HepG2 (cell line): Measurements from ENCODE around the gene HSF2BP. TPM values are rescaled to one million over a fixed set of nuclear protein-coding genes. Genes with fewer than 3 reads are reported as not detected.

Experiments
- AGO2 ChIP-seq: fragments of 200-400 bp; formaldehyde crosslinking; optimal IDR thresholded peaks from 2 replicates; pipeline ENCODE3; 2017; ENCODE audit warnings: mild to moderate bottlenecking, low read depth, low read length, moderate library complexity
- BCL6 ChIP-seq: IDR thresholded peaks from 2 replicates; pipeline ENCODE4 v1.6.1; 2016; ENCODE audit warnings: missing genetic modification reagents, missing compliant biosample characterization
- FLYWCH1 ChIP-seq: sonication (generic); formaldehyde crosslinking; IDR thresholded peaks from 2 replicates; pipeline ENCODE4 v1.8.1; 2023; ENCODE audit warnings: mild to moderate bottlenecking, missing genetic modification reagents
- GATAD1 ChIP-seq: IDR thresholded peaks from 2 replicates; pipeline ENCODE4 v1.6.1; 2016; ENCODE audit warnings: missing genetic modification reagents, missing compliant biosample characterization
- KLF13 ChIP-seq: sonication (generic); formaldehyde crosslinking; IDR thresholded peaks from 2 replicates; pipeline ENCODE4 v1.4.0; 2020; ENCODE audit warnings: mild to moderate bottlenecking, missing genetic modification reagents
- ZFP90 ChIP-seq: sonication (generic); formaldehyde crosslinking; IDR thresholded peaks from 2 replicates; pipeline ENCODE4 v1.8.0; 2022; ENCODE audit warnings: missing genetic modification reagents, mild to moderate bottlenecking, inconsistent platforms, borderline replicate concordance
- ZFY ChIP-seq: sonication (generic); formaldehyde crosslinking; IDR thresholded peaks from 2 replicates; pipeline ENCODE4 v1.4.0; 2020; ENCODE audit warnings: missing genetic modification reagents
- ZFYVE20 ChIP-seq: sonication (generic); formaldehyde crosslinking; IDR thresholded peaks from 2 replicates; pipeline ENCODE4 v1.8.0; 2023; ENCODE audit warnings: low read depth, mild to moderate bottlenecking, moderate library complexity, missing genetic modification reagents, borderline replicate concordance
- polyA plus RNA-seq, 8 experiments: library from polyadenylated mRNA; depleted of rRNA in 3 of 8; stranded (reverse) in 7 of 8; unstranded in 1 of 8; fragments of >200 nt; fragmentation: Illumina TruSeq in 4 of 8; extraction: Trizol in 4 of 8; gene quantifications; 2 replicates each; pipeline versions ENCODE4 v1.2.1 to v1.2.3, GENCODE V29; 2011 to 2016; ENCODE audit warnings: low read depth in 4 of 8, missing spikeins in 1 of 8, mixed read lengths in 1 of 8; ENCODE audit not compliant: insufficient read depth in 1 of 8
- total RNA-seq, 5 experiments: library from RNA; depleted of rRNA; stranded (reverse); fragments of >200 nt; fragmentation: Illumina TruSeq; extraction: Trizol; gene quantifications; 2 replicates each; pipeline ENCODE4 v1.2.3, GENCODE V29; 2016; ENCODE audit warnings: low read depth in 1 of 5
- TF ChIP-seq, protein P1 (sequence below): sonication (generic); formaldehyde crosslinking; IDR thresholded peaks from 2 replicates; pipeline ENCODE4 v1.4.0; 2020; ENCODE audit warnings: missing genetic modification reagents, borderline replicate concordance
- TF ChIP-seq, protein P2 (sequence below): sonication (generic); formaldehyde crosslinking; IDR thresholded peaks from 2 replicates; pipeline ENCODE4 v1.4.0; 2020; ENCODE audit warnings: missing genetic modification reagents
- TF ChIP-seq, protein P3 (sequence below): sonication (generic); formaldehyde crosslinking; IDR thresholded peaks from 2 replicates; pipeline ENCODE4 v1.4.0; 2020; ENCODE audit warnings: mild to moderate bottlenecking, missing genetic modification reagents
- TF ChIP-seq, protein P4 (sequence below): sonication (generic); formaldehyde crosslinking; IDR thresholded peaks from 2 replicates; pipeline ENCODE4 v1.9.0; 2021; ENCODE audit warnings: mild to moderate bottlenecking, missing genetic modification reagents
- TF ChIP-seq, protein P5 (sequence below): IDR thresholded peaks from 2 replicates; pipeline ENCODE4 v1.6.1; 2012; ENCODE audit warnings: inconsistent platforms

Gene HSF2BP
- total and polyA plus RNA-seq, 2 of the 13 experiments (the other 11 are each of a cell fraction or from before 2014, with no cell fraction given): 0.67 to 2.2 TPM

DNA sequence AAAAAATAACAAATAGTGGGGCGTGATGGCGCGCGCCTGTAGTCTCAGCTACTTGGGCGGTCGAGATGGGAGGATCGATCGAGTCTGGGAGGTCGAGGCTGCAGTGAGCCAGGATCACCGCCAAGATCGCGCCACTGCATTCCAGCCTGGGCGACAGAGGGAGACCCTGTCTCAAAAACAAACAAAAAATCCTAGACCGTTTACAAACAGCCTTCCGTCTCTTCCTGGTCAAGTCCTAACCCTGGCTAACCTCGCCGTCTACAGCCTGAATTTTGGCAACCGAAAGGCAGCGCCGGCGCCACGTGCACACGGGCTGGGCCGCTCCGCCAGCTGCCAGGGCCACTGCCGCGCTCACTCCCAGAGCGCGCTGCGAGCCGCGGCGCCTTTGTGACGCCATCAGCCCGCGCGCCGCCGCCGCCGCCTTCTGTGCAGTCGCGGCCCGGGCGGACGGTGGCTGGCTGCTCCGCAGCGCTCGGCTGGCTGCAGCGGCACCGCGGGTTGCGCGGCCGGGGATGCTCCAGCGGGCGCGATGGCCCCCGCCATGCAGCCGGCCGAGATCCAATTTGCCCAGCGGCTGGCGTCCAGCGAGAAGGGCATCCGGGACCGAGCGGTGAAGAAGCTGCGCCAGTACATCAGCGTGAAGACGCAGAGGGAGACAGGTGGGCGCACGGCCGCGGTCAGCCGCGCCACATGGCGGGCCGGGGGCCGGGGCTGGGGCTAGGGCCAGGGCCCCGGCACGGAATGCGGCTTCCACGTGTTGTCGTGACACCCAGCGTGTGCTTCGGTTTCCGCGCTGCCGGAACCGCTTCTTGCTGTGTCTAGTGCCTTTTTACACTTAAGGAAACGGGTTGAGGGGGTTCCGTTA, at the start of gene HSF2BP, which contains the start of gene RRP1B (continued):
- TF ChIP-seq, protein P1, sequence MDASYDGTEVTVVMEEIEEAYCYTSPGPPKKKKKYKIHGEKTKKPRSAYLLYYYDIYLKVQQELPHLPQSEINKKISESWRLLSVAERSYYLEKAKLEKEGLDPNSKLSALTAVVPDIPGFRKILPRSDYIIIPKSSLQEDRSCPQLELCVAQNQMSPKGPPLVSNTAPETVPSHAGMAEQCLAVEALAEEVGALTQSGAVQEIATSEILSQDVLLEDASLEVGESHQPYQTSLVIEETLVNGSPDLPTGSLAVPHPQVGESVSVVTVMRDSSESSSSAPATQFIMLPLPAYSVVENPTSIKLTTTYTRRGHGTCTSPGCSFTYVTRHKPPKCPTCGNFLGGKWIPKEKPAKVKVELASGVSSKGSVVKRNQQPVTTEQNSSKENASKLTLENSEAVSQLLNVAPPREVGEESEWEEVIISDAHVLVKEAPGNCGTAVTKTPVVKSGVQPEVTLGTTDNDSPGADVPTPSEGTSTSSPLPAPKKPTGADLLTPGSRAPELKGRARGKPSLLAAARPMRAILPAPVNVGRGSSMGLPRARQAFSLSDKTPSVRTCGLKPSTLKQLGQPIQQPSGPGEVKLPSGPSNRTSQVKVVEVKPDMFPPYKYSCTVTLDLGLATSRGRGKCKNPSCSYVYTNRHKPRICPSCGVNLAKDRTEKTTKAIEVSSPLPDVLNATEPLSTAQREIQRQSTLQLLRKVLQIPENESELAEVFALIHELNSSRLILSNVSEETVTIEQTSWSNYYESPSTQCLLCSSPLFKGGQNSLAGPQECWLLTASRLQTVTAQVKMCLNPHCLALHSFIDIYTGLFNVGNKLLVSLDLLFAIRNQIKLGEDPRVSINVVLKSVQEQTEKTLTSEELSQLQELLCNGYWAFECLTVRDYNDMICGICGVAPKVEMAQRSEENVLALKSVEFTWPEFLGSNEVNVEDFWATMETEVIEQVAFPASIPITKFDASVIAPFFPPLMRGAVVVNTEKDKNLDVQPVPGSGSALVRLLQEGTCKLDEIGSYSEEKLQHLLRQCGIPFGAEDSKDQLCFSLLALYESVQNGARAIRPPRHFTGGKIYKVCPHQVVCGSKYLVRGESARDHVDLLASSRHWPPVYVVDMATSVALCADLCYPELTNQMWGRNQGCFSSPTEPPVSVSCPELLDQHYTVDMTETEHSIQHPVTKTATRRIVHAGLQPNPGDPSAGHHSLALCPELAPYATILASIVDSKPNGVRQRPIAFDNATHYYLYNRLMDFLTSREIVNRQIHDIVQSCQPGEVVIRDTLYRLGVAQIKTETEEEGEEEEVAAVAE (CRISPR knock-in tag): peak; percentile 65
- TF ChIP-seq, protein P2, sequence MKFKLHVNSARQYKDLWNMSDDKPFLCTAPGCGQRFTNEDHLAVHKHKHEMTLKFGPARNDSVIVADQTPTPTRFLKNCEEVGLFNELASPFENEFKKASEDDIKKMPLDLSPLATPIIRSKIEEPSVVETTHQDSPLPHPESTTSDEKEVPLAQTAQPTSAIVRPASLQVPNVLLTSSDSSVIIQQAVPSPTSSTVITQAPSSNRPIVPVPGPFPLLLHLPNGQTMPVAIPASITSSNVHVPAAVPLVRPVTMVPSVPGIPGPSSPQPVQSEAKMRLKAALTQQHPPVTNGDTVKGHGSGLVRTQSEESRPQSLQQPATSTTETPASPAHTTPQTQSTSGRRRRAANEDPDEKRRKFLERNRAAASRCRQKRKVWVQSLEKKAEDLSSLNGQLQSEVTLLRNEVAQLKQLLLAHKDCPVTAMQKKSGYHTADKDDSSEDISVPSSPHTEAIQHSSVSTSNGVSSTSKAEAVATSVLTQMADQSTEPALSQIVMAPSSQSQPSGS (CRISPR knock-in tag): peak; percentile 54; the same call in 1 of the 2 replicates
- peak; percentile 95; the same call in 1 of the 2 replicates for TF ChIP-seq ZFP90
- TF ChIP-seq, protein P3, sequence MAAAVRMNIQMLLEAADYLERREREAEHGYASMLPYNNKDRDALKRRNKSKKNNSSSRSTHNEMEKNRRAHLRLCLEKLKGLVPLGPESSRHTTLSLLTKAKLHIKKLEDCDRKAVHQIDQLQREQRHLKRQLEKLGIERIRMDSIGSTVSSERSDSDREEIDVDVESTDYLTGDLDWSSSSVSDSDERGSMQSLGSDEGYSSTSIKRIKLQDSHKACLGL: peak; percentile 98
- TF ChIP-seq, protein P4, sequence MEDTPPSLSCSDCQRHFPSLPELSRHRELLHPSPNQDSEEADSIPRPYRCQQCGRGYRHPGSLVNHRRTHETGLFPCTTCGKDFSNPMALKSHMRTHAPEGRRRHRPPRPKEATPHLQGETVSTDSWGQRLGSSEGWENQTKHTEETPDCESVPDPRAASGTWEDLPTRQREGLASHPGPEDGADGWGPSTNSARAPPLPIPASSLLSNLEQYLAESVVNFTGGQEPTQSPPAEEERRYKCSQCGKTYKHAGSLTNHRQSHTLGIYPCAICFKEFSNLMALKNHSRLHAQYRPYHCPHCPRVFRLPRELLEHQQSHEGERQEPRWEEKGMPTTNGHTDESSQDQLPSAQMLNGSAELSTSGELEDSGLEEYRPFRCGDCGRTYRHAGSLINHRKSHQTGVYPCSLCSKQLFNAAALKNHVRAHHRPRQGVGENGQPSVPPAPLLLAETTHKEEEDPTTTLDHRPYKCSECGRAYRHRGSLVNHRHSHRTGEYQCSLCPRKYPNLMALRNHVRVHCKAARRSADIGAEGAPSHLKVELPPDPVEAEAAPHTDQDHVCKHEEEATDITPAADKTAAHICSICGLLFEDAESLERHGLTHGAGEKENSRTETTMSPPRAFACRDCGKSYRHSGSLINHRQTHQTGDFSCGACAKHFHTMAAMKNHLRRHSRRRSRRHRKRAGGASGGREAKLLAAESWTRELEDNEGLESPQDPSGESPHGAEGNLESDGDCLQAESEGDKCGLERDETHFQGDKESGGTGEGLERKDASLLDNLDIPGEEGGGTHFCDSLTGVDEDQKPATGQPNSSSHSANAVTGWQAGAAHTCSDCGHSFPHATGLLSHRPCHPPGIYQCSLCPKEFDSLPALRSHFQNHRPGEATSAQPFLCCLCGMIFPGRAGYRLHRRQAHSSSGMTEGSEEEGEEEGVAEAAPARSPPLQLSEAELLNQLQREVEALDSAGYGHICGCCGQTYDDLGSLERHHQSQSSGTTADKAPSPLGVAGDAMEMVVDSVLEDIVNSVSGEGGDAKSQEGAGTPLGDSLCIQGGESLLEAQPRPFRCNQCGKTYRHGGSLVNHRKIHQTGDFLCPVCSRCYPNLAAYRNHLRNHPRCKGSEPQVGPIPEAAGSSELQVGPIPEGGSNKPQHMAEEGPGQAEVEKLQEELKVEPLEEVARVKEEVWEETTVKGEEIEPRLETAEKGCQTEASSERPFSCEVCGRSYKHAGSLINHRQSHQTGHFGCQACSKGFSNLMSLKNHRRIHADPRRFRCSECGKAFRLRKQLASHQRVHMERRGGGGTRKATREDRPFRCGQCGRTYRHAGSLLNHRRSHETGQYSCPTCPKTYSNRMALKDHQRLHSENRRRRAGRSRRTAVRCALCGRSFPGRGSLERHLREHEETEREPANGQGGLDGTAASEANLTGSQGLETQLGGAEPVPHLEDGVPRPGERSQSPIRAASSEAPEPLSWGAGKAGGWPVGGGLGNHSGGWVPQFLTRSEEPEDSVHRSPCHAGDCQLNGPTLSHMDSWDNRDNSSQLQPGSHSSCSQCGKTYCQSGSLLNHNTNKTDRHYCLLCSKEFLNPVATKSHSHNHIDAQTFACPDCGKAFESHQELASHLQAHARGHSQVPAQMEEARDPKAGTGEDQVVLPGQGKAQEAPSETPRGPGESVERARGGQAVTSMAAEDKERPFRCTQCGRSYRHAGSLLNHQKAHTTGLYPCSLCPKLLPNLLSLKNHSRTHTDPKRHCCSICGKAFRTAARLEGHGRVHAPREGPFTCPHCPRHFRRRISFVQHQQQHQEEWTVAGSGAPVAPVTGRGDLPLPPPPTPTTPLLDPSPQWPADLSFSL: no peak
- peak; percentile 43 for TF ChIP-seq BCL6 (CRISPR knock-in tag)
- peak; percentile 99 for TF ChIP-seq ZFY
- TF ChIP-seq GATAD1 (CRISPR knock-in tag): peak; percentile 93
- TF ChIP-seq ZFYVE20 (CRISPR knock-in tag): peak; percentile 92; the same call in 1 of the 2 replicates
- TF ChIP-seq, protein P5, sequence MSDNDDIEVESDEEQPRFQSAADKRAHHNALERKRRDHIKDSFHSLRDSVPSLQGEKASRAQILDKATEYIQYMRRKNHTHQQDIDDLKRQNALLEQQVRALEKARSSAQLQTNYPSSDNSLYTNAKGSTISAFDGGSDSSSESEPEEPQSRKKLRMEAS: peak; percentile 100
- TF ChIP-seq KLF13: peak; percentile 53; the same call in 1 of the 2 replicates
- TF ChIP-seq AGO2: peak; percentile 24
- peak; percentile 42; the same call in 1 of the 2 replicates for TF ChIP-seq FLYWCH1 (CRISPR knock-in tag)
